GM12878 (cell line): ENCODE data around the gene CCK. TPM values are rescaled to one million over a fixed set of nuclear protein-coding genes. Genes with fewer than 3 reads are reported as not detected.

Experiments used
- ATAC-seq: fragments of 200-7000 bp; cut with Tn5 transposase; 3 replicates; pipeline ENCODE4 v1.9.1; 2020; ENCODE audit warnings: mild to moderate bottlenecking, moderate library complexity
- BruUV-seq: library from RNA; stranded (reverse); fragments of 400-500 nt; replicated peaks from 2 replicates; lab custom pipeline; 2021; lab: Mats Ljungman, UMichigan
- CTCF ChIA-PET: fragments of 300-600 bp; sonication (Branson Sonifier 250); formaldehyde crosslinking; extraction: SDS; loops from one replicate; lab custom pipeline; 2021; ENCODE audit warnings: inconsistent platforms; lab: Yijun Ruan, JAX
- POLR2A ChIA-PET: fragments of 350-600 bp; formaldehyde crosslinking; extraction: SDS; loops from one replicate; lab custom pipeline; 2021; ENCODE audit warnings: inconsistent platforms; lab: Charles Lee
- RAD21 ChIA-PET: fragments of 300-600 bp; sonication (Branson Sonifier 250); formaldehyde crosslinking; loops from one replicate; lab custom pipeline; 2023; ENCODE audit warnings: antibody characterized with exemption; ENCODE audit not compliant: unreplicated experiment; lab: Charles Lee
- SMC1A ChIA-PET: fragments of 300-600 bp; sonication (Branson Sonifier 250); formaldehyde crosslinking; loops from one replicate; lab custom pipeline; 2023; ENCODE audit not compliant: unreplicated experiment, uncharacterized antibody; lab: Charles Lee
- DNase-seq: peaks from one replicate; pipeline ENCODE4 v3.0.0-alpha.2; 2011; ENCODE audit warnings: low read depth, low spot score
- FAIRE-seq: peaks from 3 replicates; lab custom pipeline; 2011; peaks lifted over from hg19 to GRCh38; lab: Jason Lieb, UNC
- H2AFZ ChIP-seq: 2 replicates; pipeline ENCODE4 v1.6.0; 2011; ENCODE audit warnings: low read depth, low read length, control low read depth; ENCODE audit not compliant: control insufficient read depth
- H3K27ac ChIP-seq: 2 replicates; pipeline ENCODE4 v1.5.1; 2011; ENCODE audit warnings: control low read depth; ENCODE audit not compliant: control insufficient read depth, insufficient read depth
- H3K27me3 ChIP-seq, 2 experiments: replicated peaks in 1 of 2; 2 replicates each; pipeline versions ENCODE4 v1.6.0 to v1.6.1; 2011; ENCODE audit warnings: low read length in 1 of 2; ENCODE audit not compliant: control insufficient read depth in 2 of 2, insufficient read depth in 2 of 2
- H3K36me3 ChIP-seq, 2 experiments: 2 replicates each; pipeline ENCODE4 v1.5.1; 2011; ENCODE audit warnings: low read length in 1 of 2; ENCODE audit not compliant: control insufficient read depth in 2 of 2, insufficient read depth in 2 of 2
- H3K4me1 ChIP-seq: 2 replicates; pipeline ENCODE4 v1.6.1; 2011; ENCODE audit warnings: mild to moderate bottlenecking, low read length, moderate library complexity, mixed read lengths; ENCODE audit not compliant: control insufficient read depth, insufficient read depth
- H3K4me2 ChIP-seq: 2 replicates; pipeline ENCODE4 v1.6.0; 2011; ENCODE audit warnings: control low read depth; ENCODE audit not compliant: control insufficient read depth, insufficient read depth
- H3K4me3 ChIP-seq: fragments of 200-600 bp; sonication (generic); 2 replicates; pipeline ENCODE4 v1.5.1; 2016
- H3K79me2 ChIP-seq: 2 replicates; pipeline ENCODE4 v1.6.0; 2011; ENCODE audit warnings: low read length; ENCODE audit not compliant: control insufficient read depth, insufficient read depth
- H3K9ac ChIP-seq: 2 replicates; pipeline ENCODE4 v1.8.0; 2011; ENCODE audit warnings: low read length, control low read depth, mixed read lengths; ENCODE audit not compliant: control insufficient read depth, insufficient read depth
- H3K9me3 ChIP-seq: replicated peaks from 3 replicates; pipeline ENCODE4 v1.5.1; 2011; ENCODE audit warnings: mild to moderate bottlenecking, low read length; ENCODE audit not compliant: control insufficient read depth, insufficient read depth
- H4K20me1 ChIP-seq: 2 replicates; pipeline ENCODE4 v1.6.0; 2011; ENCODE audit not compliant: control insufficient read depth, insufficient read depth
- CHD4 ChIP-seq: fragments of 200-600 bp; sonication (generic); IDR thresholded peaks from 2 replicates; pipeline ENCODE4 v1.6.1; 2016; ENCODE audit warnings: mild to moderate bottlenecking
- GABPA ChIP-seq: IDR thresholded peaks from 2 replicates; pipeline ENCODE4 v1.6.1; 2014; ENCODE audit warnings: antibody characterized with exemption, low read depth, mild to moderate bottlenecking, inconsistent platforms
- IKZF1 ChIP-seq: fragments of 450-650 bp; conservative IDR thresholded peaks from 2 replicates; pipeline ENCODE4 v1.6.1; 2017; ENCODE audit warnings: antibody characterized with exemption, mild to moderate bottlenecking
- KLF5 ChIP-seq: fragments of 450-650 bp; IDR thresholded peaks from 2 replicates; pipeline ENCODE4 v1.6.1; 2014; ENCODE audit warnings: mild to moderate bottlenecking; ENCODE audit not compliant: partially characterized antibody
- NR2C2 ChIP-seq: IDR thresholded peaks from 2 replicates; pipeline ENCODE4 v1.6.1; 2011; ENCODE audit warnings: borderline replicate concordance, low read depth; ENCODE audit not compliant: control insufficient read depth, insufficient read length
- RUNX3 ChIP-seq: IDR thresholded peaks from 2 replicates; pipeline ENCODE4 v1.6.1; 2012; ENCODE audit warnings: low read length, inconsistent platforms
- TCF12 ChIP-seq: IDR thresholded peaks from 2 replicates; pipeline ENCODE4 v1.6.1; 2011; ENCODE audit warnings: low read depth, mild to moderate bottlenecking, low read length
- ZBED1 ChIP-seq: IDR thresholded peaks from 2 replicates; pipeline ENCODE4 v1.6.1; 2016; ENCODE audit warnings: borderline replicate concordance
- WGBS: methylation state at CpG from one replicate; pipeline ENCODE4 v1.1.6; 2016; ENCODE audit warnings: low lambda C conversion rate; ENCODE audit not compliant: insufficient replicate concordance, insufficient coverage; ENCODE audit errors: missing lambda C conversion rate; 5-methylcytosine and 5-hydroxymethylcytosine counted together
- in situ Hi-C: fragments of 300-500 bp; cut with MboI; formaldehyde crosslinking; loops from 9 replicates; pipeline ENCODE4 v1.14.3; 2018; ENCODE audit warnings: mixed read lengths
- intact Hi-C: fragments of 100-400 bp; cut with micrococcal nuclease; formaldehyde crosslinking; loops from one replicate; pipeline ENCODE4 v1.14.2; 2022; ENCODE audit not compliant: unreplicated experiment
- polyA plus RNA-seq, 11 experiments: library from polyadenylated mRNA; depleted of rRNA in 4 of 11; unstranded in 6 of 11; stranded (reverse) in 5 of 11; fragments of >200 nt; fragmentation: Nextera tagmentation in 4 of 11; fragmentation: Illumina TruSeq in 1 of 11; extraction: Ambion mirVana in 4 of 11; extraction: Trizol in 1 of 11; gene quantifications; 1 replicate in 1 of 11; 2 replicates in 10 of 11; pipeline versions ENCODE4 v1.2.1 to v1.2.3, GENCODE V29; 2011 to 2016; ENCODE audit warnings: inconsistent platforms in 2 of 11, missing spikeins in 2 of 11, low read depth in 1 of 11
- total RNA-seq, 4 experiments: library from RNA; depleted of rRNA in 3 of 4; stranded (reverse); fragments of >200 nt in 3 of 4; fragmentation: Illumina TruSeq in 1 of 4; extraction: Trizol in 1 of 4; gene quantifications; 2 replicates each; pipeline versions ENCODE4 v1.2.1 to v1.2.3, GENCODE V29; 2013 to 2021
- TF ChIP-seq, protein P1 (sequence below): fragments of 450-650 bp; IDR thresholded peaks from 2 replicates; pipeline ENCODE4 v1.6.1; 2017; ENCODE audit warnings: borderline replicate concordance
- TF ChIP-seq, protein P2 (sequence below): IDR thresholded peaks from 2 replicates; pipeline ENCODE4 v1.6.1; 2012; ENCODE audit warnings: low read depth, low read length, improper control_type of control experiment
- TF ChIP-seq, protein P3 (sequence below): IDR thresholded peaks from 2 replicates; pipeline ENCODE4 v1.6.1; 2011; ENCODE audit warnings: mild to moderate bottlenecking, low read depth, low read length, moderate library complexity; ENCODE audit not compliant: insufficient replicate concordance

CCK gene
- total and polyA plus RNA-seq, 10 of the 15 experiments (the other 5 are each of a cell fraction or from before 2014, with no cell fraction given): not detected

DNA sequence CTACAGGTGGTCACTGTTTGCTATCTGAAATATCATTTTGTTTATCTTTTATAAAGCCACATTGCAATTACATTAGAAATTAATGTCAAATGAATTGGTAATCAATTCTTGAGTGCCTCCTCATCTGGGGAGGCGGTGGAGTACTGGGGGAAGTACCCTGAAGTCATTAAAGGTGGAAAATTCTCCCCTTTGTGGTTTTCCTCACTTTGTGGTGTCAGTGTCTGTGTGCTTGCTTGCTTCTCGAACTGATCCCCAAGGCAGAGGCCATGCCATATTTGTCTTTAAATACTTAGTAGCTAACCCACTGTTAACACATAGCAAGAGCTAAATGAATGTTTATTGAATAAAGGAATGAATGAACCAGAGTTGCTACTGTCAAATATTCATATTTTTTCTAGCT is 40.5 kb upstream of the CCK start:
- DNase-seq: no peak
- ChIA-PET POLR2A (interaction anchor here (0.6 kb wide), 1 partner anchor 349 kb away, joined by 3 read pairs; no protein-coding TSS in a partner anchor), CTCF (no interaction called here), RAD21 (no interaction called here), SMC1A (interaction anchor here (1.5 to 2.1 kb wide), 2 partner anchors 16 to 137 kb away, joined by 4 to 8 read pairs; no protein-coding TSS in a partner anchor)
- no peak overlapping the region for H2AFZ ChIP-seq
- no peak for FAIRE-seq
- no peak overlapping the region for H3K4me3 ChIP-seq
- no peaks in the 10 kb centered on the region for H3K27me3 ChIP-seq
- 0% methylated on average over 2 of the region's 2 CpGs for WGBS
- ATAC-seq: 0 out of 3 replicates have a peak, but pooled peaks have one; percentile 27
- no peaks in the 10 kb centered on the region for H3K9me3 ChIP-seq
- H3K27ac ChIP-seq: no peak overlapping the region
- in situ Hi-C loops: no loop called here
- intact Hi-C loops: no loop called here
- H3K9ac ChIP-seq: no peak overlapping the region
- H3K79me2 ChIP-seq: no peaks in the 10 kb centered on the region
- H3K4me2 ChIP-seq: no peak overlapping the region
- H3K36me3 ChIP-seq: no peaks in the 10 kb centered on the region
- H3K4me1 ChIP-seq: peaks cover 8% of the 10 kb centered on the region; the same call in 1 of the 2 replicates
- TF ChIP-seq, protein P1, sequence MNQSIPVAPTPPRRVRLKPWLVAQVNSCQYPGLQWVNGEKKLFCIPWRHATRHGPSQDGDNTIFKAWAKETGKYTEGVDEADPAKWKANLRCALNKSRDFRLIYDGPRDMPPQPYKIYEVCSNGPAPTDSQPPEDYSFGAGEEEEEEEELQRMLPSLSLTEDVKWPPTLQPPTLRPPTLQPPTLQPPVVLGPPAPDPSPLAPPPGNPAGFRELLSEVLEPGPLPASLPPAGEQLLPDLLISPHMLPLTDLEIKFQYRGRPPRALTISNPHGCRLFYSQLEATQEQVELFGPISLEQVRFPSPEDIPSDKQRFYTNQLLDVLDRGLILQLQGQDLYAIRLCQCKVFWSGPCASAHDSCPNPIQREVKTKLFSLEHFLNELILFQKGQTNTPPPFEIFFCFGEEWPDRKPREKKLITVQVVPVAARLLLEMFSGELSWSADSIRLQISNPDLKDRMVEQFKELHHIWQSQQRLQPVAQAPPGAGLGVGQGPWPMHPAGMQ: no peak
- peak; percentile 47; the same call in 1 of the 2 replicates for TF ChIP-seq RUNX3
- BruUV-seq: no TSS peak
- H4K20me1 ChIP-seq: no peaks in the 10 kb centered on the region

DNA sequence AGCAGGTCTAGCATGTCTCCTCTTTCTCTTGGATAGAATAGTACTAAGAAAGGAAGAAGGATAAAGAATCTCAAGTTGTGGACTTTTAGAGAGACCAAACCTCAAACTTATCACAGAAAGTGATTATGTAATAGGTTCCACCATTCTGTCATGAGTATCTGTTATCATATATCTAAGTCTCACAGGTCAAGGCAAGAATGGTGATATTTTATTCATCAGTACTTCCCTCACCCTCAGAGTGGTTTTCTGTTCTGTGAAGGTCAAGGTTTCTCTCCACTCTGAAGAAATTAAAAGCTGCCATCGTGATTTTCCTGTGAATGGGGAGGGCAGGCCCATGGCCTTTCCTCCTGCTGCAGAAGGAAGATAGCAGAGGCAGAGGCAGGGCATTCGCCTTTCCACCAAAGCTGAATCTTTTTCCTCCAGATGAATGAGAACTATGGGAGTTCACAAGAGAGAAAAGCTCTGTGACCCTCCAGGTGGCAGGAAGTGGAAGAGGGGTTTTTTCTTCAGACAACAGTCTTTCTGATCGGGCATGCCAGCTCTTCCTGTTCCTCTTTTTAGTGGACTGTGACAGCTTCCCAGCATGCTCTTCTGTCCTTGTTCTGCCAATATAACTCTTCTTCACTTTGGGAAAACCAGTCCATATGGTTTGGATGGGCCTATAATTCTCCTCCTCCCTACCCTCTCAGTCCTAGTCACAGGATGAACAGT is 37.1 kb upstream of the CCK start:
- no peaks in the 10 kb centered on the region for H3K9me3 ChIP-seq
- H3K79me2 ChIP-seq: no peaks in the 10 kb centered on the region
- CTCF ChIA-PET: interaction anchor here (2.3 kb wide), 1 partner anchor 55 kb away, joined by 5 read pairs; no protein-coding TSS in a partner anchor
- intact Hi-C loops: no loop called here
- SMC1A ChIA-PET: interaction anchor here (0.5 to 1.8 kb wide), 3 partner anchors 24 to 1795 kb away, joined by 3 to 6 read pairs (median 4); no protein-coding TSS in a partner anchor
- WGBS: 7% methylated on average over 3 of the region's 3 CpGs
- no peak overlapping the region for H3K9ac ChIP-seq
- H3K36me3 ChIP-seq: no peaks in the 10 kb centered on the region
- RAD21 ChIA-PET: no interaction called here
- peak overlapping the region; percentile 68 for H2AFZ ChIP-seq
- in situ Hi-C loops: no loop called here
- ATAC-seq (peak; percentile 80), FAIRE-seq (no peak), DNase-seq (peak; percentile 21)
- no peak overlapping the region for H3K4me3 ChIP-seq
- H3K27me3 ChIP-seq: no peaks in the 10 kb centered on the region
- no peaks in the 10 kb centered on the region for H4K20me1 ChIP-seq
- no TSS peak for BruUV-seq
- POLR2A ChIA-PET: no interaction called here
- 0 out of 2 replicates have a peak overlapping the region, but pooled peaks have one; percentile 28 for H3K4me2 ChIP-seq
- H3K4me1 ChIP-seq: peaks cover 8% of the 10 kb centered on the region; the same call in 1 of the 2 replicates
- H3K27ac ChIP-seq: peak overlapping the region; percentile 47; the same call in 1 of the 2 replicates
- TF ChIP-seq TCF12 (0 out of 2 replicates have a peak, but pooled peaks have one; percentile 42), IKZF1 (no peak), KLF5 (no peak), ZBED1 (no peak), GABPA (0 out of 2 replicates have a peak, but pooled peaks have one; percentile 18), CHD4 (no peak), NR2C2 (no peak)
- TF ChIP-seq, protein P2, sequence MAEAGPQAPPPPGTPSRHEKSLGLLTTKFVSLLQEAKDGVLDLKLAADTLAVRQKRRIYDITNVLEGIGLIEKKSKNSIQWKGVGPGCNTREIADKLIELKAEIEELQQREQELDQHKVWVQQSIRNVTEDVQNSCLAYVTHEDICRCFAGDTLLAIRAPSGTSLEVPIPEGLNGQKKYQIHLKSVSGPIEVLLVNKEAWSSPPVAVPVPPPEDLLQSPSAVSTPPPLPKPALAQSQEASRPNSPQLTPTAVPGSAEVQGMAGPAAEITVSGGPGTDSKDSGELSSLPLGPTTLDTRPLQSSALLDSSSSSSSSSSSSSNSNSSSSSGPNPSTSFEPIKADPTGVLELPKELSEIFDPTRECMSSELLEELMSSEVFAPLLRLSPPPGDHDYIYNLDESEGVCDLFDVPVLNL: no peak
- TF ChIP-seq, protein P3, sequence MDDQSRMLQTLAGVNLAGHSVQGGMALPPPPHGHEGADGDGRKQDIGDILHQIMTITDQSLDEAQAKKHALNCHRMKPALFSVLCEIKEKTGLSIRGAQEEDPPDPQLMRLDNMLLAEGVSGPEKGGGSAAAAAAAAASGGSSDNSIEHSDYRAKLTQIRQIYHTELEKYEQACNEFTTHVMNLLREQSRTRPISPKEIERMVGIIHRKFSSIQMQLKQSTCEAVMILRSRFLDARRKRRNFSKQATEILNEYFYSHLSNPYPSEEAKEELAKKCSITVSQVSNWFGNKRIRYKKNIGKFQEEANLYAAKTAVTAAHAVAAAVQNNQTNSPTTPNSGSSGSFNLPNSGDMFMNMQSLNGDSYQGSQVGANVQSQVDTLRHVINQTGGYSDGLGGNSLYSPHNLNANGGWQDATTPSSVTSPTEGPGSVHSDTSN: no peak
